HS-27A (cell line): ENCODE results near the gene WNK1.
"Not testable (repeated sequence)": the region's sequence is repeated elsewhere in the genome, so short reads cannot be mapped to it uniquely, and the experiment has no call there.

Experiments used
- DNase-seq: peaks from one replicate; pipeline ENCODE4 v3.0.0-alpha.2; 2012; ENCODE audit warnings: low read depth, missing footprints

WNK1 gene

GRCh38 chr12:817941-818600 lies 65.7 kb downstream of the WNK1 start:
- no peak for DNase-seq

GRCh38 chr12:818733-819132 lies 66.4 kb downstream of the WNK1 start:
- DNase-seq = no peak

- no peak for DNase-seq
Observed at GRCh38 chr12:820336-820735, 68.0 kb downstream of the WNK1 start.

- no peak for DNase-seq
Observed at GRCh38 chr12:823028-823698, 70.8 kb downstream of the WNK1 start.

- no peak for DNase-seq
Observed at GRCh38 chr12:826331-826730, 74.0 kb downstream of the WNK1 start.

GRCh38 chr12:828726-829395 lies 76.5 kb downstream of the WNK1 start:
- no peak for DNase-seq

- DNase-seq = no peak
Observed at GRCh38 chr12:830111-830867, 77.9 kb downstream of the WNK1 start.

- no peak for DNase-seq
Observed at GRCh38 chr12:835754-836518, 83.6 kb downstream of the WNK1 start.

- no peak for DNase-seq
Observed at GRCh38 chr12:836952-837351, 84.6 kb downstream of the WNK1 start.

GRCh38 chr12:837548-837947 lies 85.2 kb downstream of the WNK1 start:
- DNase-seq = no peak

GRCh38 chr12:843609-844008 lies 91.2 kb downstream of the WNK1 start:
- peak; percentile 68 for DNase-seq

GRCh38 chr12:846421-846820 lies 94.0 kb downstream of the WNK1 start:
- DNase-seq = no peak

- DNase-seq = no peak
Observed at GRCh38 chr12:848173-848865, 95.9 kb downstream of the WNK1 start.

GRCh38 chr12:848882-849527 lies 96.6 kb downstream of the WNK1 start:
- no peak for DNase-seq

- DNase-seq = not testable (repeated sequence)
Observed at GRCh38 chr12:849733-850437, 97.5 kb downstream of the WNK1 start.

GRCh38 chr12:851343-851742 lies 99.0 kb downstream of the WNK1 start:
- no peak for DNase-seq

GRCh38 chr12:851913-852312 lies 99.5 kb downstream of the WNK1 start:
- peak; percentile 74 for DNase-seq

- no peak for DNase-seq
Observed at GRCh38 chr12:852864-853263, 100.5 kb downstream of the WNK1 start.

GRCh38 chr12:857611-858010 lies 105.2 kb downstream of the WNK1 start:
- DNase-seq = peak; percentile 68

GRCh38 chr12:862303-862911 lies 110.0 kb downstream of the WNK1 start:
- no peak for DNase-seq
